DND-41 (cell line): ENCODE results near the gene PITPNM1.

ENCODE experiments used
- ATAC-seq: fragments of 200-7000 bp; cut with Tn5 transposase; 3 replicates; pipeline ENCODE4 v1.9.1; 2021; ENCODE audit warnings: low read depth; ENCODE audit not compliant: insufficient read depth
- DNase-seq: peaks from one replicate; pipeline ENCODE4 v3.0.0-alpha.2; 2020
- H2AFZ ChIP-seq: 2 replicates; pipeline ENCODE4 v1.6.0; 2012; ENCODE audit warnings: low read depth, low read length
- H3K27ac ChIP-seq: 2 replicates; pipeline ENCODE4 v1.5.1; 2012; ENCODE audit warnings: low read length, inconsistent platforms
- H3K27me3 ChIP-seq: fragments of 200-600 bp; sonication (generic); 2 replicates; pipeline ENCODE4 v1.6.0; 2012; ENCODE audit warnings: low read length, mild to moderate bottlenecking, inconsistent platforms; ENCODE audit not compliant: insufficient read depth, poor library complexity
- H3K36me3 ChIP-seq: 2 replicates; pipeline ENCODE4 v1.5.1; 2012; ENCODE audit warnings: low read length, inconsistent platforms; ENCODE audit not compliant: insufficient read depth
- H3K4me1 ChIP-seq: 2 replicates; pipeline ENCODE4 v1.5.1; 2012; ENCODE audit warnings: mild to moderate bottlenecking, low read length; ENCODE audit not compliant: insufficient read depth
- H3K4me2 ChIP-seq: 2 replicates; pipeline ENCODE4 v1.6.0; 2012; ENCODE audit warnings: mild to moderate bottlenecking, moderate library complexity, low read length, inconsistent platforms; ENCODE audit not compliant: insufficient read depth
- H3K4me3 ChIP-seq, 2 experiments: fragments of 200-600 bp in 1 of 2; shearing (Covaris generic) in 1 of 2; 2 replicates each; pipeline ENCODE4 v1.5.1; 2012 to 2016; ENCODE audit warnings: inconsistent platforms in 2 of 2, low read length in 2 of 2, mild to moderate bottlenecking in 2 of 2, low read depth in 1 of 2, moderate library complexity in 1 of 2
- H3K79me2 ChIP-seq: 2 replicates; pipeline ENCODE4 v1.6.0; 2012; ENCODE audit warnings: low read length, inconsistent platforms; ENCODE audit not compliant: insufficient read depth
- H3K9ac ChIP-seq: 2 replicates; pipeline ENCODE4 v1.6.0; 2012; ENCODE audit warnings: low read depth, mild to moderate bottlenecking, inconsistent platforms, low read length, moderate library complexity
- H3K9me3 ChIP-seq: 2 replicates; pipeline ENCODE4 v1.5.1; 2012; ENCODE audit warnings: low read length, moderate library complexity, mild to moderate bottlenecking, inconsistent platforms; ENCODE audit not compliant: insufficient read depth, severe bottlenecking
- H4K20me1 ChIP-seq: 2 replicates; pipeline ENCODE4 v1.6.0; 2012; ENCODE audit warnings: low read length; ENCODE audit not compliant: insufficient read depth
- CTCF ChIP-seq: IDR thresholded peaks from 2 replicates; pipeline ENCODE4 v1.5.1; 2012; ENCODE audit warnings: borderline replicate concordance, low read length, moderate library complexity, mild to moderate bottlenecking; ENCODE audit not compliant: poor library complexity, severe bottlenecking; ENCODE audit errors: extremely low read depth
- EZH2 ChIP-seq: IDR thresholded peaks from 3 replicates; pipeline ENCODE4 v1.6.1; 2012; ENCODE audit warnings: borderline replicate concordance, low read depth, mild to moderate bottlenecking, moderate library complexity, low read length, inconsistent platforms; ENCODE audit not compliant: severe bottlenecking

PITPNM1 gene

DNA sequence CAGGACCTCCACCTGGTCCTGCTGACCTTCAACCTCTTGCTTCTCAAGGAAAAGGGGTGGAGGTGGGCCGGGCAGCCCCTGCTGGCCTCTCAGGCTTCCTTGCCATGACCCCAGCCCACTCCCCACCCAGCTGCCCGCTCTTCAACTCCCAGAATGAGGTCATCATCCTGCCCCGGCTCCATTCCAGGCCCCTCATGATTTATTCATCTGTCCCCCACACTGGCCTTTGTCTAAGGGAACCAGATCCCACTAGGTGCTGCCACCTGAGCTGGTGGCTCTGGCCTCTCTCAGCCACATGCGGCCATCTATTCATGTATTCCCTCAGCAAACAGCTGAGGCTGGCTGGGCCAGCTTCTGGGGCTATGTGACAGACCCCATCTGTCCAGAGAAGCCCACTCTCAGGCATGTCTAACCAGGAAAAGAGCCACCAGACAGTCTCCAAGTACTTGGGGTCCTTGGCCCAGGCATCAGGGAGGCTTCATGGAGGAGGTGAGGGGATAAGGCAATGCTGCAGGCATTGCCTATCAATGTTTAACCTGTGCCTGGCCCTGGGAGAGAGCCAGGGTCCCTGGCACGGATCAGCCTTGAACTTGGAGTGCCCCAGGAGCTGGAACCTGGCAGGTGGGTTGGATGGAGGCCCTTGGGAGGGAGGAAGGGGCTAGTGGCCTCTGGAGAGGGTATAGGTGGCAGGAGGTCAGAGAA lies 20.3 kb upstream of the PITPNM1 start:
- no peak overlapping the region for H3K27ac ChIP-seq
- no peak for DNase-seq
- H3K4me3 ChIP-seq = no peak overlapping the region
- ATAC-seq = no peak
- H3K36me3 ChIP-seq = no peaks in the 10 kb centered on the region
- H4K20me1 ChIP-seq = no peaks in the 10 kb centered on the region
- no peak overlapping the region for H3K4me2 ChIP-seq
- no peak overlapping the region for H2AFZ ChIP-seq
- no peaks in the 10 kb centered on the region for H3K9me3 ChIP-seq
- TF ChIP-seq EZH2 (no peak), CTCF (no peak)
- H3K27me3 ChIP-seq = no peaks in the 10 kb centered on the region
- no peaks in the 10 kb centered on the region for H3K4me1 ChIP-seq
- H3K79me2 ChIP-seq = no peaks in the 10 kb centered on the region
- no peak overlapping the region for H3K9ac ChIP-seq

DNA sequence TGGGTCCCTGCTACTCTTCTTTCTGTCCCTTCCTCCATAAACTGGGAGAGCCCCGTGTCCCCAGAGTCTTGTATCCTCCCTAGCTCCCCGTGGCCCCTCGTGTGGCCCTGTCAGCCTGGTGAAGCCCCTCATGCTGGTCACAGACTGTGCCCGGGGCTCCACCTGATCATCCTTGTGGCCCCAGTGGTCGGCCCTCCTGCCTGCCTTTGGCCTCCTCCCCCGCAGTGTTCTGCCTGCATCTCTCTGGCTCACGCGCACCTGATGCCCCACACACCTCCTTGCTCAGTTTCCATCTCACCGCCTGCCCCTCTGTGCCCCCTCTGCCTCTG lies 19.3 kb upstream of the PITPNM1 start:
- H4K20me1 ChIP-seq = no peaks in the 10 kb centered on the region
- no peaks in the 10 kb centered on the region for H3K27me3 ChIP-seq
- no peak overlapping the region for H3K4me2 ChIP-seq
- no peak overlapping the region for H3K4me3 ChIP-seq
- no peak overlapping the region for H2AFZ ChIP-seq
- ATAC-seq (no peak), DNase-seq (no peak)
- no peak overlapping the region for H3K27ac ChIP-seq
- TF ChIP-seq EZH2 (no peak), CTCF (no peak)
- H3K4me1 ChIP-seq = no peaks in the 10 kb centered on the region
- no peak overlapping the region for H3K9ac ChIP-seq
- H3K36me3 ChIP-seq = no peaks in the 10 kb centered on the region
- no peaks in the 10 kb centered on the region for H3K79me2 ChIP-seq
- H3K9me3 ChIP-seq = no peaks in the 10 kb centered on the region

DNA sequence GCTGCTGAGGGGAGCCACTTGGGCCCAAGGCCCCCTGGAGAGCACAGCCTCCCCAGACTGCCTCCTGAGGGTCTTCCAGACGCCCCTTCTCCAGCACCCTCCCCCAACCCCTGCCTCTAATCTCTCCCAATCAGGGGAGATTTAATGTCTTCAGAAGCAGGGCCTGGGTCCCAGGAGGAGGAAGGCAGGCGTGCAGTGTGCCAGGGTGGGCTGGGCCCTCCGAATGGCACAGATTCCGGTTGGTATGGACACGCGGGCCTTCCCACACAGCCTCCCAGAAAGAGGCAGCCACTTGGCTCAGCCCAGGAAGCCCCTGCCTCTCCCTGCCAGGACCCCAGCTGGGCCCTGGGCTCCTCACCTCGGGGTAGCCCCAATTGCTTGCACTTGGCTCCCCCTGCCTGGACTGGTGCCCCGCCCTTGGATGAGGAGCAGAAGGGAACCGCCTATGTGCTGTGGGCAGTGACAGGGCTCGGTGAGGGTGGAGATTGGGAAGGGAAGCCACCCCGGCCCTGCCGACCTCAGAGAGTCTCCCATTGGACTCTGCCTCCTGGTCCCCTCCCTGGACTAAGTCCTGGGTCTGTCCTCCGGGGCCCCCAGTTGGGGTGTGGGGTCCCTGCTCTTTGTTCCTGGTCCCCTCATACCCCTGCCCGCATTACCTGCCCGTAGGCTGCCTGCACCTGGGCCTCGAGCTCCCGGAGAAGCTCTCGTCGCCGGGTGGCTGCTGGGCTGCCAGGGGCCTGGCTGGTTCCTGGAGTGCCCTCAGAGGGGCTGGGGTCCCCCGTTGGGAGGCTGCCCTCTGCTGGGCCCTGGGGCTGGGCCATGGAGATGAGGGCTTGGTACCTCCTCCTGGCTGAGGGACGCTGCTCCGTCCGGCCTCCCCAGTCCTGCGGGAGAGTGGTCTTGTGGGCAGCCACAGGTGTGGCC lies 18.7 kb upstream of the PITPNM1 start:
- Histone ChIP-seq H3K27ac (no peak overlapping the region), H3K9me3 (no peaks in the 10 kb centered on the region), H3K9ac (no peak overlapping the region), H4K20me1 (no peaks in the 10 kb centered on the region), H3K36me3 (no peaks in the 10 kb centered on the region), H2AFZ (no peak overlapping the region), H3K4me1 (no peaks in the 10 kb centered on the region), H3K79me2 (no peaks in the 10 kb centered on the region), H3K4me2 (no peak overlapping the region), H3K4me3 (no peak overlapping the region), H3K27me3 (no peaks in the 10 kb centered on the region)
- TF ChIP-seq EZH2 = no peak
- no peak for TF ChIP-seq CTCF
- ATAC-seq (no peak), DNase-seq (no peak)
